Smooth muscle cell (in vitro differentiated cells): Measurements from ENCODE around the gene CCND1. TPM values are rescaled to one million over a fixed set of nuclear protein-coding genes. Genes with fewer than 3 reads are reported as not detected.

Source experiments
- DNase-seq: peaks from one replicate; lab custom pipeline; 2025; ENCODE audit not compliant: unreplicated experiment; lab: John Stamatoyannopoulos, UW
- H2AFZ ChIP-seq: fragments of 200-600 bp; sonication (generic); 2 replicates; pipeline ENCODE4 v1.6.0; 2016; ENCODE audit warnings: antibody characterized with exemption, low read depth, mild to moderate bottlenecking
- H3F3A ChIP-seq: fragments of 200-600 bp; sonication (generic); 2 replicates; pipeline ENCODE4 v1.6.0; 2017; ENCODE audit warnings: antibody characterized with exemption, low read depth
- H3K27ac ChIP-seq: fragments of 200-600 bp; sonication (generic); 2 replicates; pipeline ENCODE4 v1.5.1; 2016; ENCODE audit warnings: low read depth, mild to moderate bottlenecking
- H3K27me3 ChIP-seq: fragments of 200-600 bp; sonication (generic); 2 replicates; pipeline ENCODE4 v1.6.1; 2016; ENCODE audit warnings: low read depth, mild to moderate bottlenecking
- H3K36me3 ChIP-seq: fragments of 200-600 bp; sonication (generic); 2 replicates; pipeline ENCODE4 v1.5.1; 2016; ENCODE audit warnings: low read depth
- H3K4me1 ChIP-seq: fragments of 200-600 bp; sonication (generic); 2 replicates; pipeline ENCODE4 v1.5.1; 2016; ENCODE audit warnings: low read depth
- H3K4me2 ChIP-seq: fragments of 200-600 bp; sonication (generic); 2 replicates; pipeline ENCODE4 v1.6.0; 2016; ENCODE audit warnings: mild to moderate bottlenecking
- H3K4me3 ChIP-seq: fragments of 200-600 bp; sonication (generic); 2 replicates; pipeline ENCODE4 v1.5.1; 2016; ENCODE audit warnings: mild to moderate bottlenecking
- H3K79me2 ChIP-seq: fragments of 200-600 bp; sonication (generic); 2 replicates; pipeline ENCODE4 v1.6.0; 2016; ENCODE audit warnings: low read depth, mild to moderate bottlenecking
- H3K9ac ChIP-seq: fragments of 200-600 bp; sonication (generic); 2 replicates; pipeline ENCODE4 v1.6.0; 2016; ENCODE audit warnings: low read depth
- H3K9me3 ChIP-seq: fragments of 200-600 bp; sonication (generic); replicated peaks from 2 replicates; pipeline ENCODE4 v1.5.1; 2016; ENCODE audit warnings: low read depth
- H4K20me1 ChIP-seq: fragments of 200-600 bp; sonication (generic); 2 replicates; pipeline ENCODE4 v1.6.0; 2016; ENCODE audit warnings: low read depth
- CTCF ChIP-seq: fragments of 200-600 bp; sonication (generic); IDR thresholded peaks from 2 replicates; pipeline ENCODE4 v1.5.1; 2017; ENCODE audit warnings: borderline replicate concordance, mild to moderate bottlenecking, antibody characterized with exemption; ENCODE audit not compliant: insufficient read depth, poor library complexity, severe bottlenecking
- WGBS: methylation state at CpG from one replicate; pipeline ENCODE4 v1.1.7; 2016; ENCODE audit warnings: low lambda C conversion rate; 5-methylcytosine and 5-hydroxymethylcytosine counted together
- polyA plus RNA-seq: library from polyadenylated mRNA; unstranded; fragments of >200 nt; fragmentation: Nextera tagmentation; extraction: Ambion mirVana; gene quantifications from 2 replicates; pipeline ENCODE4 v1.2.1, GENCODE V29; 2016
- total RNA-seq: library from RNA; depleted of rRNA; stranded (reverse); fragments of >200 nt; gene quantifications from 2 replicates; pipeline ENCODE4 v1.2.3, GENCODE V29; 2014

Gene CCND1
- total and polyA plus RNA-seq, 2 experiments from 2014 or later: 281 to 482 TPM

- H3K9ac ChIP-seq: no peak overlapping the region
- no peak for TF ChIP-seq CTCF
- no peaks in the 10 kb centered on the region for H4K20me1 ChIP-seq
- no peak overlapping the region for H3K4me3 ChIP-seq
- DNase-seq: no peak
- no peaks in the 10 kb centered on the region for H3K79me2 ChIP-seq
- H3K4me1 ChIP-seq: no peaks in the 10 kb centered on the region
- H3F3A ChIP-seq: no peaks in the 10 kb centered on the region
- WGBS: 92% methylated on average over 16 of the region's 16 CpGs
- no peaks in the 10 kb centered on the region for H3K27me3 ChIP-seq
- H3K9me3 ChIP-seq: no peaks in the 10 kb centered on the region
- no peak overlapping the region for H3K27ac ChIP-seq
- no peaks in the 10 kb centered on the region for H3K36me3 ChIP-seq
- no peak overlapping the region for H2AFZ ChIP-seq
- no peak overlapping the region for H3K4me2 ChIP-seq
Measured at GRCh38 chr11:69615545-69616278, 25.2 kb upstream of the CCND1 start.

DNA sequence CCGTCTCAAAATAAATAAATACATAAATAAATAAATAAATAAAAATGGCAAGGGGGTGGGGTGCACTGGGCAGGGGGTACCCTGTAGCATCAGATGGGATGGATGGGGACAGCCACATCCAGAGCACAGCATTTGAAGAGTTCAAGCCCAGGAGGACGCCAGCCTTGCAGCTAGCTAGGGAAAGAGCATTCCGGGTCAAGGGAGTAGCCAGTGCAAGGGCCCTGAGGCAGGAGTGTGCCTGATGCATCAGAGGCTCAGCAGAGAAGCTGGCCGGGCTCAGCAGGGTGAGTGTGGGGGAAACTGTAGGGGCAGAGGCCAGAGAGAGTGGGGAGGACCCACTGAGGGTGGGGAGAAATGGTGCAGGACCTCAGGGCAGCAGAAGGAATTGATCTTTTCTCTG lies 23.7 kb upstream of the CCND1 start:
- Histone ChIP-seq H3K79me2 (no peaks in the 10 kb centered on the region), H4K20me1 (no peaks in the 10 kb centered on the region), H3K9me3 (no peaks in the 10 kb centered on the region), H3K36me3 (no peaks in the 10 kb centered on the region), H3K4me1 (no peaks in the 10 kb centered on the region), H3K27ac (no peak overlapping the region), H3F3A (no peaks in the 10 kb centered on the region), H3K27me3 (no peaks in the 10 kb centered on the region), H3K9ac (no peak overlapping the region), H3K4me2 (no peak overlapping the region), H2AFZ (no peak overlapping the region), H3K4me3 (no peak overlapping the region)
- TF ChIP-seq CTCF: no peak
- WGBS: 90% methylated on average over 4 of the region's 4 CpGs
- no peak for DNase-seq

GRCh38 chr11:69617682-69618081 lies 23.3 kb upstream of the CCND1 start:
- no peak overlapping the region for H2AFZ ChIP-seq
- H3K27ac ChIP-seq: no peak overlapping the region
- no peak overlapping the region for H3K9ac ChIP-seq
- no peak overlapping the region for H3K4me3 ChIP-seq
- no peak for TF ChIP-seq CTCF
- H3K27me3 ChIP-seq: no peaks in the 10 kb centered on the region
- no peak overlapping the region for H3K4me2 ChIP-seq
- WGBS: 90% methylated on average over 10 of the region's 10 CpGs
- H3K36me3 ChIP-seq: no peaks in the 10 kb centered on the region
- DNase-seq: no peak
- H3K9me3 ChIP-seq: no peaks in the 10 kb centered on the region
- H3K4me1 ChIP-seq: no peaks in the 10 kb centered on the region
- H3K79me2 ChIP-seq: no peaks in the 10 kb centered on the region
- H4K20me1 ChIP-seq: no peaks in the 10 kb centered on the region
- H3F3A ChIP-seq: no peaks in the 10 kb centered on the region

DNA sequence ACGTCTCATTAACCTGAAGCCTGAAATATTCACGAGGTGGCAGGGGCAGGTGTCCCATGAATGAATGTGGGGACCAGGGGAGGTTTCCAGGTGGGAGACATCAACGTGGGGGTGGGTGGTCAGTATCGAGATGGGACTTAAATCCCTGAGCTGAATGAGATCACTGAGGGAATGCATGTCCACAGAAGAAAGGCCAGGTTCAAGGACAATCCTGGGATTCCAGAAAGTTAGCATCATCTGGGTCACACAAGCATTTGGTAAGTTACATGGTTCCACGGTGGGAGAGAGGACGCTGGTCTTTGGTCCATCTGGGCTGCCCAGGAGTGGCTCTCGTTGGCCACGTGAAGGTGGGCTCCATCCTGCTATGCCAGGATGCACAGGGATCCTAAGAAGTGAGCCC lies 22.7 kb upstream of the CCND1 start:
- Histone ChIP-seq H3K36me3 (no peaks in the 10 kb centered on the region), H3K9me3 (no peaks in the 10 kb centered on the region), H3F3A (no peaks in the 10 kb centered on the region), H3K27ac (no peak overlapping the region), H3K4me2 (no peak overlapping the region), H2AFZ (no peak overlapping the region), H3K9ac (no peak overlapping the region), H4K20me1 (no peaks in the 10 kb centered on the region), H3K79me2 (no peaks in the 10 kb centered on the region), H3K4me1 (no peaks in the 10 kb centered on the region), H3K4me3 (no peak overlapping the region), H3K27me3 (no peaks in the 10 kb centered on the region)
- DNase-seq: no peak
- 85% methylated on average over 8 of the region's 8 CpGs for WGBS
- no peak for TF ChIP-seq CTCF
